ENCODE measurements around the gene SYNGR4.
"Not testable (repeated sequence)": the region's sequence is repeated elsewhere in the genome, so short reads cannot be mapped to it uniquely, and the experiment has no call there.

The SYNGR4 gene

DNA sequence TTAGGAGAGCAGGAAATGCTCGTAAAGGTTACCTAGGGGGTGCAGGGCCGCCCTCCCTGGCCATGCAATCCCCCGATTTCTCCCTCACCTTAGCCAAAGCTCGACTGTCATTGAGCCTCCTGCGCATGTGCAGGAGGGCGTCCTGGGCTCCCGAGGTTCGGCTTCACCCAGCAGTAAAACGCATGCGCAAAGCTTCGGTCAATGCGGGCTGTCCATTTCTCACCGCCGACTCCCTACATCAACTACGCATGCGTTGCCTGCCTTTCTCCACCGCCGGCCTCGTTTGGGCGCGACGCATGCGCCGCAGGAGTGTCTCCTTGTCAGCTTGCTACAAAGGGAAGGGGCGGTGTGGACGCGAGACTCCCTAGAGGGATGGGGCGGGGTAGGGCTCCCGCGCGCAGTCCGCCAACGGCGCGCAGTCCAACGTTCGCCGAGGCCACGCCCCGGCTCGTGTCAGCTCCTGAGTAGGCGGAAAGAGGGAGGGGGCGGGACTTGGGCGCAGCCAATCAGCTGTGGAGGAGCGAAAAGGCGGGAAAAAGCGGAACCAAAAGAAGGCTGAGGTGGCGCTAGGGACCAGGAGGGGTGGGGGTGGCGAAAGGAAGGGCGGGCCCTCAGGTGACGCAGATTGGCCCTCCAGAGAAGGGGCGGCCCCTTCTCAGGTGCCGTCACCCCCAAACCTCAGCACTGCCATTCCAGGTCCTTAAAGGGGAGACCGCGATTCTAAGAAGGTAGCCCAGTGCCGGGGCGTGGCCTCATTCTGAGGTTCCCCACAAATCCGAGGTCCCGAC, at the start of gene SYNGR4, which contains the start of gene TMEM143:
Gene SYNGR4, plus strand, starts transcription at position 558 of the 788 bp plus-strand sequence. CDS start 1,476 bp downstream, outside the sequence.
Gene TMEM143, minus strand, starts transcription at position 131 of the 788 bp plus-strand sequence. Its CDS starts 20 bp downstream, at position 111.
- peak; percentile 96 to 99 for DNase-seq

GRCh38 chr19:48315712-48316111, 48.5 kb upstream of the SYNGR4 start:
- DNase-seq, result no peak

- DNase-seq, result not testable (repeated sequence)
Measured at GRCh38 chr19:48317708-48317960, 46.5 kb upstream of the SYNGR4 start.

GRCh38 chr19:48318286-48318987, 45.7 kb upstream of the SYNGR4 start:
- DNase-seq, result no peak

- peak; percentile 73 to 83 for DNase-seq
Measured at GRCh38 chr19:48319647-48320541, 44.3 kb upstream of the SYNGR4 start.

DNA sequence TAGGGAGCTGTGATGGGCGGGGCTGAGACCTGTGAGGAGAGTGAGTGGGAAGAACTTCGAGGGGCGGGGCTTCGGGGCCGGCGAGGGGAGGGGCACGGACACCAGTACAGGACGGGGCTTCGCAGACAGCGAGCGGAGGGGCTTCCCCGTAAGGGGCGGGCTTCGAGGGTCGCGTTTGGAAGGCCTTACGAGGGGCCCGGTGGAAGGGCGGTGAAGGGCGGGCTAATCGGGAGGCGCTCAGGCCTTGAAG, 42.9 kb upstream of the SYNGR4 start:
- DNase-seq, result peak; percentile 97

DNA sequence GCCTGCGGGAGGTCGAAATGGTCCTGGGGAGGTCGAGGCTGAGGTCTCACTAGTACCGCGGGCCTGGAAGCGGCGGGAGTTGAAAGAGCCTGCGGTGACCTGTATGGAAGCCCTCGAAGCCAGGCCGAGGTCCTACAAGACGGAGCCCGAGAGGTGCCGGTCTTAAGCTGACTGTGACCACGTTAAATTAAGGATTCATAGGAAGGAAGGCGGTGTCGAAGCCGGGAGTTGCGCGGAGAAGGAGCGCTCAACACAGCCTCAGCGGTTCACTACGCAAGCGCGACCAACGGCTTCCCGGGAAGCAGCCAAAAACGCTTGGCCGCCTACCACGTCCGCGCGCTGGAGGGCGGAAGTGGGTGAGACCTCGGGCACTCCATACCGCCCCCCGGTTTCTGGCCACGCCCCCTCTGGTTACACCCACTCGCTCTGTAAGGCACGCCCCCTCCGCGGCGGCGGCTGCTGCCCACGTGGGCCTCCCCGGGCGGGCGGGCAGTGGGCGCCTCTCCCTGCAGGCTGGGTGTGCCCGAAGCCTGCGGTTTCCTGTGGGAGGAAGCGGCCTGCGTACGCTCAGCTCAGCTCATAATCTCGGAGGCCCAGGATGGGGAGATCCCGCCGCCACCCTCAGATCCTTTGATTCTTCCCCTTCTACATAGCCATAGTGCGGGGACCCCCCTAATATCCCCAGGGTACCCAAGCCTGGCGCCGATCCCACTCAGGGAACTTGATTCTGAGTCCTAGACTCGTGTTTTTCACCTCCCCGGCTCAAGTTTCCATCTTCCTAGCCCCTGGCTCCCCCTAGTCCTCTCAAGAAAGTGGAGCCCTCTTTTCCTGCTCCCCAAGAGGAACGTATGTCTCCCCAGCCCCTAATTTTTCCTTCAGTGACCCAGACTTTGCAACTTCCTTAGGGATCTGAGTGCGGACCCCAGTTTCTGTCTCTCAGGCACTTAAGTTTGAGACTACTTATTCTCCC, 42.3 kb upstream of the SYNGR4 start:
- peak; percentile 99 for DNase-seq

- DNase-seq, result peak; percentile 83 to 85
Measured at GRCh38 chr19:48325265-48325910, 38.8 kb upstream of the SYNGR4 start, which contains the start of gene EMP3. EMP3 (plus strand) TSS chr19:48325552; CDS start chr19:48326845, 1,293 bp downstream.

GRCh38 chr19:48329167-48329891, 34.8 kb upstream of the SYNGR4 start:
- peak; percentile 40 to 50 for DNase-seq

DNA sequence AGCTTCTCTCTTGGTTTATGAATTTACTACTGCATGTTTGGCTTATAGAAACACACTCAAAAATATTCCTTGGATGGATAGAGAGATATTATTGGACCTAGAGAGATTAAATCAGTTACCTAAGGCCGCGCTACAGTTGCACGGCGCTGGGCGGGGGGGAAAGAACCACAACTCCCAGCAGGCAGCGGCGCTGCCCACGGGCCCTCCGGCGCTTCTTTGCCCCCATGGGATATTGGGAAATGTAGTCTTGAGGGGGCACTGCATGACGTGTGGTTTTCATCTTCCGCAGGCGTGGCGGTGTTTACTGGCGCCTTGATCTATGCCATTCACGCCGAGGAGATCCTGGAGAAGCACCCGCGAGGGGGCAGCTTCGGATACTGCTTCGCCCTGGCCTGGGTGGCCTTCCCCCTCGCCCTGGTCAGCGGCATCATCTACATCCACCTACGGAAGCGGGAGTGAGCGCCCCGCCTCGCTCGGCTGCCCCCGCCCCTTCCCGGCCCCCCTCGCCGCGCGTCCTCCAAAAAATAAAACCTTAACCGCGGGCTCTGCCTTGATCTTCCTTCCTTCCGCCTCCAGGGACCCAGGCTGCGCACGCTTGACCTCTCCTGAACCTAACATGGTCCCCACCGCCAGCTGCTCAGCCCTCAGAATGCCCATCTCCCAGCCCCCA, 34.0 kb upstream of the SYNGR4 start:
- DNase-seq, result peak; percentile 72 to 79

GRCh38 chr19:48332351-48332661, 31.9 kb upstream of the SYNGR4 start:
- DNase-seq, result no peak

DNA sequence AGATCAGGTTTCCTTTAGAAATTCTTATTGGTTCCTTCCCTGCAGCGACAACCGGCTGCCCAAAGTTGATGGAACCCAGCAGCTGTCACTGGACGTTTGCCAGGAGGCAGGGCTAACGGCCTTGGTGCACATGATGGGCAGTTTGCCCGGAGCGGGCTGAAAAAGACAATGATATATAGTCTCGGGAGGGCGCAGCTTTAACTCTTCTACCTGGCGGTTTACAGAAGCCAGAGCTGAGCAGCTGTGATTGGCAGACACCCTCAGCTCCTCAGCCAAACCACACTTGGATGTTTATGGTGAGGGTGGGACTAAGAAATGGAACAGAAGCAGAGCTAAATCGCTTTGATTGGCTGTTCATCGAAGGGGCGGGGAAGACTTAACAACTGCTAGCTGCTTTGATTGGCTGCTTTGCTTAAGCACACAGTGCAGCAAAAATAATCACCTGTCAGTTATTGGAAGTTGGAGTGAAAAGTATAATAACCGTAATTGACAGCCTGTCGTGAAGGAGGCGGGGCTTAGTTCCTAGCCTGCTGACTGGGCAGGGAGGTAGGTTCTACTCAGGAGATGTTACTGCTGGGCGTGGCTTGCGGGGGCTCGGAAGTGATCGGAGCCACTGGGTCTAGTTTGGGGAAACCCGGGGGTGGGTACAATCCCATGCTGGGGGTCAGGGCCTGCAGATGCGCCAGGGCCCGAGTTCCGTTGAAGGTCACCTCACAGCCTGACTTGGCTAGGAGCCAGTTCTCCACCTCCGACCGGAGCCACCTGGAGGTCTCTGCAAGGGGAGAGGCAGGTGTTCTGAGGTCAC, 31.3 kb upstream of the SYNGR4 start:
- DNase-seq, result peak; percentile 95 to 96

DNA sequence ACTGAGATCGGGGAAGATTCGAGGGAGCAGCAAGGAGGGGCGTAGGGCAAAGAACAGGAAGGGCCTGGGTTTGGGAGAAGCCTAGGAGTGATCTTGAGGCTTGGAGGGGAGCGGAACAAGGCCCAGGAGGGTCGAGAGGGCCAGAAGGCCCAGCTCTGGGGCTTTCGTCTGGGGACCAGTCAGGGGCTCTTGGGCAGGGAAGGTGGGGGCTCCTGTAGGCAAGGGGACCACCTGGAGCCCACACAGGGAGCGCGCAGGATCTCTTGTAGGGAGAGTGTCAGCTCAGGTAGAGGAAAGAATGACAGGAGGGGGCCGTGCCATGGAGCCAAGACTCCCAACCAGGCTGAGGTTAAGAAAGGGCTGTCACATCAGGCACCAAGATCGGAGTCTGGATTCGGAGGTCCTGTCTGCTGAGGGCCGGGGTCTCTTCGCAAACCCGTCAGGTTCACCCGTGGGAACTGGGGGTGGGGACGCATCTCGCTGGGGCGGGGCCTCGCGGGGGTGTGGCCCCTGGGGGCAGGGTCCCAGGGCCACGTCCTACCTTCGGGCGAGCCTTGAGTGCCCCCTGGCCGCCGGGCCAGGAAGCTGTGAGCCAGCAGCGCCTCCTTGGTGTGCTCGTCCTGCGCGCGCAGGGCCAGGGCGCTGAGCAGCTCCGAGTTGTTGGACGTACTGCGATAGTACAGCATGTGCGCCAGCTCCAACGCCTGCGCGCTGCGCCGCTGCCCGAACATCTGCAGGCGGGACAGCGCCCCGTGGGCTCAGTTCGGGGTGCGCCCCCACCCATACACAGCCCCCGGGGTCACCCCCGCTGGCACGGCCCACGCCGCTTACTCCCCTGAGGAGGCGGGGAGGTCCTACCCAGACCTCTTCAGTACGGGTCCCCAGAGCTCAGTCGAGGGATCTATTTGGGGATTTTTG, 30.4 kb upstream of the SYNGR4 start:
- peak; percentile 92 to 93 for DNase-seq

DNA sequence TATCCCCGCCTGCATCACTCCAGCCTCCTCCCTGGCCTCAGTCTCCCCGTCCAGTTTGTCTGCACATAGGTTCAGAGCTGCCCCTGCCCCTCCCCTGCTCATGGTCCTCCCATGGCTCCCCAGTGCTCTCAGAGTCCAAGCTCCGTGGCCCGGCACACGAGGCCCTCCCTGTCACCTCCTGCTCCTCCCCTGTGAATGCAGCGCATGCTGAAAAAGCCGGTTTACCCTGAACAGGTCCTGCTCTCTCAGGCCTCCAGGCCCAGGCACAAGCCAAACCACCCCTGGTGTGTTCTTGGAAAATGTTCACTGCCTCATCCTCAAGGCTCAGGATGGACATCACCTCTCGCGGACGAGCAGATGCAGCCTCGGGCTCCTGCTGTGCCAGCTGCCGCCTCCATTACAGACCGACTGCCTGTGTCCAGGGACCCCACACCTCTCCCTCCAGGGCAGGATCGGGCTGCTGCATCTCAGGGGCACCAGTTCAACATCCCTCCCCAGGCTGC, 25.9 kb upstream of the SYNGR4 start:
- DNase-seq, result no peak

DNA sequence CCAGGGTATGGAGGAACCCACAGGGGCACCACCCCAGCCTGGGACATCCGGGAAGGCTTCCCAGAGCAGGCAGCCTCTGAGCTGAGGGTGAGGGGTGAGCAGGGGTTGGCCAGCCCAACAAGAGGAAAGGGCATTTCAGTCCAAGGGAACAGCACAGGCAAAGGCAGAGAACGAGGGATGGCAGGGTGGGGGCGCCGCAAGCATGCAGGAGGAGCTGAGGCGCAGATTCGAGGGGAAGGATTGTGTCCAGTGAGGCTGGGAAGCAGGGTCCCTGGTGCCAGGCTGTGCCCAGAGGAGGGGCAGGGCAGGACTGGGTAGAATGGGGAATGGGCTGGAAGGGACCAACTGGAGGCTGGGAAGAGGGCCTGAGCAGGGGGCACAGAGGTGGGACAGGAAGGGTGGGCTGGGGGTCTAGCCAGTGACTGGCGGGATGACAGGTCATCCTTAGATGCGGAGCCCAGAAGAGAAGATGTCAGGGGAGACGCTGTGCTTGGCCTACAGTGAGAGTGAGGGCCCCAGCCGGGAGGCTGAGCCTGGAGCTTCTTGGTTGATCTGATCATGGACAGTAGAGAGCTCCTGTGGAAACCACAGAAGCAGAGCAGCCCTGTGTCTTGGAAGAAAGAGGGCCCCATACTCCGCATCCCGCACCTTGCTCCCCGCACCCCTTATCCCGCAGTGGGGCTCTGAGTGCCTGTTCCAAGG, 25.2 kb upstream of the SYNGR4 start:
- no peak for DNase-seq

GRCh38 chr19:48340995-48341394, 23.2 kb upstream of the SYNGR4 start:
- DNase-seq, result no peak

DNA sequence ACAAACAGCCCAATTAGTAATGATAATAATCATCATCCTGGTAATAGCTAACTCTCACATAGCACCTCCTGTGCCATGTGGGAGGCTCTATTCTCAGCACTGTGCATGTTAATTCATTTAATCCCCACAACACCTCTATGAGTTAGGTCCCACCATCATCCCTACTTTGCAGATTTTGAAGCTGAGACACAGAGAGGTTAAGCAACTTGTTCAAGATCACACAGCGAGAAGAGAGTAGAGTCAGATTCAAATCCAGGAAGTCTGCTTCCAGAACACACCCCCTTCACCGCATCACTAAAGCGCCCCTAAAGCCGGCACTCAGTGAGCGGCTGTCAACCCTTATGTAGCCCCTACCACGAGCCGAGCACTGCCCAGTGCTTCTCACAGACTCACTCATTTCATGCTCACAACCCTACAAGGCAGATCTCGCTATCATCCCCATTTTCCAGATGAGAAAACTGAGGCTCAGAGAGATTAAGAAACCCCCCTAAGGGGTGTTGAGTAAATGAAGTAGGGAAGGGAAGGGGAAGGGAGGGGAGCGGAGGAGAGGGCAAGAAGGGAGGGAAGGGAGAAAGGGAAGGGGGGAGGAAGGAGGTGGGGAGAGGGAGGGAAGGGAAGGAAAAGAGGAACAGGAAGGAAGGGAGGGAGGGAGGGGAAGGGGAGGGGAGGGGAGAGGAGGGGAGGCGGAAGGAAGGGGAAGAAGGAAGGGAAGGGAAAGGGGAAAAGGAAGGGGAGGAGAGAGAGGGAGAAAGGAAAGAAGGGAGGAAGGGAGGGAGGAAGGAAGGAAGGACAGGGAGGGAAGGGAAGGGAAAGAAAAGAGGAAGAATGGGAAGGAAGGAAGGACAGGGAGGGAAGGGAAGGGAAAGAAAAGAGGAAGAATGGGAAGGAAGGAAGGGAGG, 22.4 kb upstream of the SYNGR4 start:
- no peak for DNase-seq
